A549 (cell line): ENCODE results near the gene CHRD.

Experiments used
- CEBPB ChIP-seq, 2 experiments: fragments of >200 bp in 1 of 2; sonication (Bioruptor Twin) in 1 of 2; formaldehyde crosslinking in 1 of 2; IDR thresholded peaks; 2 replicates each; pipeline ENCODE4 v1.6.1; 2012 to 2016
- CHD2 ChIP-seq: fragments of 150-350 bp; IDR thresholded peaks from 2 replicates; pipeline ENCODE4 v1.6.1; 2014; ENCODE audit warnings: low read length; ENCODE audit not compliant: partially characterized antibody
- EP300 ChIP-seq, 2 experiments: fragments of >200 bp; sonication (Bioruptor Twin); formaldehyde crosslinking; IDR thresholded peaks; 2 replicates in 1 of 2; 3 replicates in 1 of 2; pipeline ENCODE4 v1.6.1; 2016 to 2017
- ESRRA ChIP-seq: fragments of 150-350 bp; IDR thresholded peaks from 2 replicates; pipeline ENCODE4 v1.6.1; 2014; ENCODE audit warnings: mild to moderate bottlenecking, low read length, borderline replicate concordance
- HDAC2 ChIP-seq: fragments of 200-600 bp; sonication (generic); IDR thresholded peaks from 2 replicates; pipeline ENCODE4 v1.6.1; 2016
- JUN ChIP-seq, 2 experiments: fragments of >200 bp; sonication (Bioruptor Twin); formaldehyde crosslinking; IDR thresholded peaks; 2 replicates in 1 of 2; 3 replicates in 1 of 2; pipeline ENCODE4 v1.6.1; 2016 to 2017
- MYC ChIP-seq: IDR thresholded peaks from 2 replicates; pipeline ENCODE4 v1.6.1; 2012; ENCODE audit warnings: mild to moderate bottlenecking, inconsistent platforms, low read length, improper control_type of control experiment, borderline replicate concordance
- POLR2A ChIP-seq: IDR thresholded peaks from 2 replicates; pipeline ENCODE4 v1.6.1; 2012; ENCODE audit warnings: mild to moderate bottlenecking, low read length
- RFX5 ChIP-seq: fragments of 450-650 bp; IDR thresholded peaks from 2 replicates; pipeline ENCODE4 v1.7.1; 2014; ENCODE audit warnings: antibody characterized with exemption, mild to moderate bottlenecking, moderate library complexity
- TF ChIP-seq, protein P1 (sequence below): fragments of >200 bp; sonication (Bioruptor Twin); formaldehyde crosslinking; IDR thresholded peaks from 3 replicates; pipeline ENCODE4 v1.5.1; 2016
- TF ChIP-seq, protein P2 (sequence below): fragments of 450-650 bp; IDR thresholded peaks from 2 replicates; pipeline ENCODE4 v1.6.1; 2014; ENCODE audit warnings: antibody characterized with exemption

DNA sequence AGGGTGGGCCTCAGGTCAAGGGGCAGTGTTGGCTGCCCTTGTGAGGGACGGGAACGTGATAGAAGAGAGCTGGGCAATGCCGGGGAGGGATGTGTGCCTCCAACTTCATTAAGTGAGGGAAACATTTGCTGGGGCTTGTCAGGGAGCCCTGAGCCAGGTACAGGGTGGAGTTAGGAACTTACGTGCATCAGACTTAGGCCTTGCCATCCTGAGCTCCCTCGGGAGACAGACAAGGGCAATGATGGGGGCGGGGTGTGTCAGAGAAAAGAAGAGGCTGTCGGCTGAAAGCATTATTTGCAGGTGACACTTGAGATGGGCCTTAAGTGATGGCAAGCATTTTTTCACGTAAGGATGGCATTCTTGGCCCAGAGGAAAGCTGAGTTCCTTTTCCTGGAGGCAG is 40.9 kb upstream of the CHRD start:
- TF ChIP-seq, protein P1, sequence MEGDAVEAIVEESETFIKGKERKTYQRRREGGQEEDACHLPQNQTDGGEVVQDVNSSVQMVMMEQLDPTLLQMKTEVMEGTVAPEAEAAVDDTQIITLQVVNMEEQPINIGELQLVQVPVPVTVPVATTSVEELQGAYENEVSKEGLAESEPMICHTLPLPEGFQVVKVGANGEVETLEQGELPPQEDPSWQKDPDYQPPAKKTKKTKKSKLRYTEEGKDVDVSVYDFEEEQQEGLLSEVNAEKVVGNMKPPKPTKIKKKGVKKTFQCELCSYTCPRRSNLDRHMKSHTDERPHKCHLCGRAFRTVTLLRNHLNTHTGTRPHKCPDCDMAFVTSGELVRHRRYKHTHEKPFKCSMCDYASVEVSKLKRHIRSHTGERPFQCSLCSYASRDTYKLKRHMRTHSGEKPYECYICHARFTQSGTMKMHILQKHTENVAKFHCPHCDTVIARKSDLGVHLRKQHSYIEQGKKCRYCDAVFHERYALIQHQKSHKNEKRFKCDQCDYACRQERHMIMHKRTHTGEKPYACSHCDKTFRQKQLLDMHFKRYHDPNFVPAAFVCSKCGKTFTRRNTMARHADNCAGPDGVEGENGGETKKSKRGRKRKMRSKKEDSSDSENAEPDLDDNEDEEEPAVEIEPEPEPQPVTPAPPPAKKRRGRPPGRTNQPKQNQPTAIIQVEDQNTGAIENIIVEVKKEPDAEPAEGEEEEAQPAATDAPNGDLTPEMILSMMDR = no peak
- no peak for TF ChIP-seq HDAC2
- TF ChIP-seq EP300 (IDR thresholded peaks at IDR 0.05) = no peak
- TF ChIP-seq JUN (IDR thresholded peaks at IDR 0.05) = no peak
- TF ChIP-seq RFX5 = no peak
- TF ChIP-seq CEBPB (IDR thresholded peaks at IDR 0.05) = no peak
- TF ChIP-seq, protein P2, sequence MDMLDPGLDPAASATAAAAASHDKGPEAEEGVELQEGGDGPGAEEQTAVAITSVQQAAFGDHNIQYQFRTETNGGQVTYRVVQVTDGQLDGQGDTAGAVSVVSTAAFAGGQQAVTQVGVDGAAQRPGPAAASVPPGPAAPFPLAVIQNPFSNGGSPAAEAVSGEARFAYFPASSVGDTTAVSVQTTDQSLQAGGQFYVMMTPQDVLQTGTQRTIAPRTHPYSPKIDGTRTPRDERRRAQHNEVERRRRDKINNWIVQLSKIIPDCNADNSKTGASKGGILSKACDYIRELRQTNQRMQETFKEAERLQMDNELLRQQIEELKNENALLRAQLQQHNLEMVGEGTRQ = no peak
- no peak for TF ChIP-seq POLR2A
- no peak for TF ChIP-seq ESRRA
- no peak for TF ChIP-seq MYC
- TF ChIP-seq CHD2 = no peak
